ENCODE results near the gene RLF. TPM values are rescaled to one million over a fixed set of nuclear protein-coding genes. Genes with fewer than 3 reads are reported as not detected.

RLF gene
- total RNA-seq, 1 experiment from 2014 or later, result 15.7 TPM

DNA sequence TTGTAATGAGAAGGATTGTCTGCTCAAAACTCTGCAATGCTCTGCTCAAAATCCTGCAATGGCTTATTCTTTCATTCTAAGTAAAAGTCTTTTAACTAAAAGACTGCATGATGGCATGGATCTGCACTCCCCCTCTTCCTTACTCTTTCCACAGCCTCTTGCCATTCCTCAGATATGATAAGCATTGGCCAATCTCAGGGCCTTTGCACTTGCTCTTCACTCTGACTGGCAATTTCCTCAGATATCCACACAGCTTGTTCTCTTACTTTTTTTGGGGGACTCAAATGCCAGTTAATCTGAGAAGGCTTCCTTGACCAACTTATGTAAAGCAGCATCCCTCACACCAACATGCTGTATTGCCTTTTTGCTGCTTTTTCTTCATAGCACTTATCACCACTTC lies 94.0 kb downstream of the RLF start:
- no TSS peak for BruUV-seq (replicated peaks)
- ATAC-seq (no peak), DNase-seq (ENCODE audit: low read depth, low spot score) (no peak)
- Histone ChIP-seq H3K4me1 (ENCODE audit: control insufficient read depth, insufficient read depth, low read length) (peaks cover 9% of the 10 kb centered on the region), H3K27ac (ENCODE audit: low read length) (no peak overlapping the region), H3K36me3 (ENCODE audit: control insufficient read depth, insufficient read depth, low read length) (peaks cover 6% of the 10 kb centered on the region), H3K27me3 (ENCODE audit: control insufficient read depth, insufficient read depth, low read length) (no peaks in the 10 kb centered on the region), H3K9me3 (ENCODE audit: control insufficient read depth, insufficient read depth, low read depth, low read length) (no peaks in the 10 kb centered on the region), H3K4me3 (ENCODE audit: low read depth in 2 of 2, low read length in 2 of 2) (no peak overlapping the region)
- TF ChIP-seq CTCF (IDR thresholded peaks at IDR 0.05) (no peak), REST (IDR thresholded peaks at IDR 0.05; ENCODE audit: insufficient read depth in 1 of 2, low read depth in 2 of 2, low read length in 1 of 2) (no peak), POLR2AphosphoS5 (IDR thresholded peaks at IDR 0.05; ENCODE audit: low read depth, low read length) (no peak), SIN3A (IDR thresholded peaks at IDR 0.05; ENCODE audit: borderline replicate concordance, insufficient read depth, low read depth, low read length) (no peak), TCF7L2 (IDR thresholded peaks at IDR 0.05; ENCODE audit: low read depth, low read length) (no peak)
- ChIA-PET POLR2A (no interaction called here), CTCF (interaction anchor here (0.5 kb wide), 1 partner anchor 346 kb away, joined by 5 read pairs; no protein-coding TSS in a partner anchor)
- intact Hi-C loops (cut with micrococcal nuclease; ENCODE audit: unreplicated experiment), result loop anchor here (10.0 kb wide), 2 partner anchors 60 to 90 kb away; partner anchors contain the start of gene RLF
- in situ Hi-C loops (cut with HindIII; ENCODE audit: low pct_unique_long_range_greater_than_20kb, low sequenced_read_pairs), result no loop called here

- no peak for TF ChIP-seq POLR2AphosphoS5 (IDR thresholded peaks at IDR 0.05; ENCODE audit: low read depth, low read length)
- no peak for TF ChIP-seq REST (IDR thresholded peaks at IDR 0.05; ENCODE audit: insufficient read depth in 1 of 2, low read depth in 2 of 2, low read length in 1 of 2)
- no peak for TF ChIP-seq CTCF (IDR thresholded peaks at IDR 0.05)
- no peak for TF ChIP-seq TCF7L2 (IDR thresholded peaks at IDR 0.05; ENCODE audit: low read depth, low read length)
- no peak for TF ChIP-seq SIN3A (IDR thresholded peaks at IDR 0.05; ENCODE audit: borderline replicate concordance, insufficient read depth, low read depth, low read length)
- H3K4me3 ChIP-seq (ENCODE audit: low read depth in 2 of 2, low read length in 2 of 2), result peak overlapping the region; percentile 88 to 100
- H3K27ac ChIP-seq (ENCODE audit: low read length), result peak overlapping the region; percentile 94
- H3K4me1 ChIP-seq (ENCODE audit: control insufficient read depth, insufficient read depth, low read length), result peaks cover 9% of the 10 kb centered on the region
- no TSS peak for BruUV-seq (replicated peaks)
- DNase-seq (ENCODE audit: low read depth, low spot score) (no peak), ATAC-seq (no peak)
- POLR2A ChIA-PET, result no interaction called here
- CTCF ChIA-PET, result no interaction called here
- in situ Hi-C loops (cut with HindIII; ENCODE audit: low pct_unique_long_range_greater_than_20kb, low sequenced_read_pairs), result no loop called here
- peaks cover 16% of the 10 kb centered on the region for H3K36me3 ChIP-seq (ENCODE audit: control insufficient read depth, insufficient read depth, low read length)
- no peaks in the 10 kb centered on the region for H3K9me3 ChIP-seq (ENCODE audit: control insufficient read depth, insufficient read depth, low read depth, low read length)
- no peaks in the 10 kb centered on the region for H3K27me3 ChIP-seq (ENCODE audit: control insufficient read depth, insufficient read depth, low read length)
- intact Hi-C loops (cut with micrococcal nuclease; ENCODE audit: unreplicated experiment), result loop anchor here (10.0 kb wide), 2 partner anchors 62 to 92 kb away; partner anchors contain the start of gene RLF
These were observed 95.4 kb downstream of the RLF start for GRCh38 chr1:40256401-40257084.
